ENCODE results near the gene FES. TPM values are rescaled to one million over a fixed set of nuclear protein-coding genes. Genes with fewer than 3 reads are reported as not detected.

FES gene
- 15.4 and 27.4 TPM in 2 replicates for total RNA-seq

GRCh38 chr15:90883976-90884718, at the start of gene FES:
Gene FES, plus strand, starts transcription at chr15:90884504. Its CDS starts 542 bp downstream, at chr15:90885046.

DNA sequence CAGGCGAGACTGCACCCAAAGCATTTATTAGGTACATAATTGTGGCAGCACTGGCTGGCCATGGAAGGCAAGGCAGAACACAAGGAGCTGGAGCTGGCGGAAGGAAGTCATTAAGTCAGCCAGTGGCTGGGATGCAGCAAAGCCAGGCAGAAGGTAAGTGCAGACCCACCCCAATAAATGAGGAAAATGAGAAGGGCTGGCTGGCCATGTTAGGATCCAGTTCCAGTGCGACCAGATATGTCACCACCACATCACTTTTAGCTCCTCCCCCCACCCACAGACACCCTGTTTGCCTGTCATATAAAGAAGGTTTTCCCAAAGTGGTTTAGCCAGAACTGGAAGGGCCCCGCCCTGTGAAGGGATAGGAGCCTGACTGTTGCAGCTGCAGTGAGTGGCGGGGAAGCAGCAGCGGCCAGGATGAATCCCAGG, 16.0 kb upstream of the FES start, which contains the start of gene FURIN:
TSS of gene FURIN (plus strand) at position 328 of the 429 bp plus-strand sequence. CDS start 7,153 bp downstream, outside the sequence.

DNA sequence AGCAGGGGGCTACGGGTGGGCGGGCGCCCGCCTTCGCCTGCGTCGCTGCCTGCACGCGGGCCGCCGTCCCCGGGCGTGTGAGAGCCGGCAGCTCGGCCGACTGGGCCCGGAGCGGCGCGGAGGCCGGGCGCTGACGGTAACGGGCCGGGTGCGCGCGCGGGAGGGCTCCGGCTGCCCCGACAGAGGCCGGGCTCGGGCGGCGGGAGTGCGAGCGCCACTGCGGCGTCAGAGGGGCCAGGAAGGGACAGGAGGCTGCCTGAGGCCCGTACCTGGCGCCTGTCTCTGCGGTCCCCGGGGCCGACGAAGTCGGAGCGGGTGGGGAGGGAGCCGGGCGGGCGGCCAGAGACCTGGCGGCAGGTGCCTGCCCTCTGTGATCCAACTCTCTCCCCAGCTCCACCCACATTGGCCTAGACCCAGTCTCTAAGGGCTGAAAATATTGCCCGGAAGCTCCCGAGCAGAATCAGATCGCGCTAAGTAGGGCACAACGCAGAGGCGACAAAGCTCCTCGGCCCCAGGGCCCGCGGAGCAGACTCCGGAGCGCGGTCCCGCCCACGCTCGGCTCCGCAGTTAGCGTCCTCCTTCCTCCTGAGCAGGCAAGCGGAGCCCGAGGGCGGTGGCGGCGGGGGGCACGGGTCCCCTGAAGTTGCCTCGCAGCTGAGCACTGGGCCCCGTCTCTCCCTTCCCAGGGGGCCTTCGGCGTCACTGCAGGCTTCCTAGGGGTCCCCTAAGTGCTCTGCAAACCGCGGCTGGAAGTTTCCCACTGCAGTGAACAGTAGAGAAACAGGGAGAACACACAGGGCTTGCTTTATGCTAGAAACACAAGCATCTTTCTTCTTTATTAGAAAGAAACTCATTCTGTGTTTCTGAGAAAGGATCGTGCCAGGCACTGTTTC, 18.8 kb downstream of the FES start, which contains the start of gene MAN2A2:
TSS of gene MAN2A2 (plus strand) at position 463 of the 893 bp plus-strand sequence. CDS start 906 bp downstream, outside the sequence.

GRCh38 chr15:90931828-90932659, 47.7 kb downstream of the FES start, which contains the start of gene HDDC3:
Gene HDDC3, minus strand, starts transcription at chr15:90932549. Its CDS starts 9 bp downstream, at chr15:90932540.

DNA sequence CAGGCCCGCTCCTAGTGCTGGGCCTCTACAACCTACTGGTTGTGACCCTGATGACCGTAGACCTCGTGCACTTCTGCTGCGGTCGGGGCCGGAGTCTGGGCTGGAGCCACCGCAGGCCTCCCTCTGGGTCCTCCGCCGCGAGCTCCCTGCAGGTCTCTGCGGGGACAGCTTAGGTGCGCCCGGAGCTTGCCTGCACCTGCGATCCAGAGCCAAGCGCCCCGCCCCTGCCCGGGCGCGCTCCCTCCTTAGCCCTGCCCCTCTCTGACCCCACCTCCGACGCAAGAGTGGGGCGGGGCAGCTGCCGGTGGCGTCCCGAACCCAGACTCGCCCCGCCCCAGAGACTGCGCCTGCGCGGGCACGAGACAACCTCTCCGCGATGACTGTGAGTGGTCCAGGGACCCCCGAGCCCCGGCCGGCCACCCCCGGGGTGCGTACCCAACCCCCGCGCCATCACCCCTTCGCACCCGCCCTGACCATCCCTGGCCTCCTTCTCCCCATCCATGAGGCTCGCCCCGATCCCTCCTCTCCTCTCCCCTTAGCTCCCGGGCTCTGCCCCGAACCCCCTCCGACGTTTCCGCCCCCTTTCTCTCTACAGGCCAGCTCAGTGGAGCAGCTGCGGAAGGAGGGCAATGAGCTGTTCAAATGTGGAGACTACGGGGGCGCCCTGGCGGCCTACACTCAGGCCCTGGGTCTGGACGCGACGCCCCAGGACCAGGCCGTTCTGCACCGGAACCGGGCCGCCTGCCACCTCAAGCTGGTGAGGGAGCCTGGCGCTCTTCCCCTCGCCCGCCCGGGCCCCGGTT, 50.8 kb downstream of the FES start, which contains the start of gene UNC45A:
TSS of gene UNC45A (plus strand) at position 337 of the 803 bp plus-strand sequence. CDS start at position 377, 40 bp downstream.

Other genes with a start within 250 kb of the FES start
- gene BLM, start 167.2 kb upstream of the FES start, total RNA-seq = 0.59 and 4.0 TPM in 2 replicates
- gene FURIN, start 15.9 kb upstream of the FES start, total RNA-seq = 61.8 and 130 TPM in 2 replicates
- 13.7 and 27.2 TPM in 2 replicates for gene MAN2A2, start 18.8 kb downstream of the FES start, total RNA-seq
- 11.6 and 12.2 TPM in 2 replicates for gene HDDC3, start 48.0 kb downstream of the FES start, total RNA-seq
- gene UNC45A, start 50.8 kb downstream of the FES start, total RNA-seq = 81.4 and 106 TPM in 2 replicates
- gene RCCD1, start 70.4 kb downstream of the FES start, total RNA-seq = 11.3 and 15.0 TPM in 2 replicates
- 8.9 and 109 TPM in 2 replicates for gene PRC1, start 110.0 kb downstream of the FES start, total RNA-seq
- gene VPS33B, start 138.1 kb downstream of the FES start, total RNA-seq = 16.3 and 18.0 TPM in 2 replicates
- gene SV2B, start 215.8 kb downstream of the FES start, total RNA-seq = under 0.01 TPM in 1 of 2 replicates, not detected in the other